Measurements from ENCODE around the gene MEIOB. TPM values are rescaled to one million over a fixed set of nuclear protein-coding genes. Genes with fewer than 3 reads are reported as not detected.
A peak's percentile ranks its signal among the peaks of the same experiment; 100 is the strongest.

The MEIOB gene
- total and polyA plus RNA-seq, 4 donors, result 0.21 to 0.28 TPM; not detected in 2

- peak; percentile 91 to 94 (median 92) for DNase-seq
- Histone ChIP-seq H3K9me3 (ENCODE audit: control insufficient read depth in 4 of 4, insufficient read depth in 3 of 4, low read length in 3 of 4) (no peaks in the 10 kb centered on the region), H3K4me1 (ENCODE audit: control insufficient read depth in 5 of 5, insufficient read depth in 5 of 5, low read length in 5 of 5) (peaks cover 0 to 13% (median 0%) of the 10 kb centered on the region in 5 donors), H3K27me3 (ENCODE audit: control insufficient read depth in 3 of 3, insufficient read depth in 3 of 3, low read length in 2 of 3) (no peaks in the 10 kb centered on the region), H3K4me3 (no peak overlapping the region), H3K36me3 (ENCODE audit: control insufficient read depth in 4 of 4, insufficient read depth in 4 of 4, low read length in 4 of 4) (peaks cover 2 to 43% (median 5%) of the 10 kb centered on the region in 4 donors), H3K9ac (ENCODE audit: insufficient read depth in 1 of 2, low read length in 2 of 2) (no peak overlapping the region), H3K27ac (ENCODE audit: low read depth in 1 of 2, low read length in 1 of 2) (no peak overlapping the region)
- TF ChIP-seq CTCF (IDR thresholded peaks at IDR 0.05; ENCODE audit: control extremely low read depth, extremely low read depth), result peak; percentile 30
- WGBS, 2 donors, result 25 to 30% methylated on average over 17 of the region's 17 CpGs
- ATAC-seq (ENCODE audit: insufficient read depth, low FRiP score), result peak; percentile 89
Measured at GRCh38 chr16:1812732-1813163, 59.2 kb downstream of the MEIOB start.

GRCh38 chr16:1810536-1810935 lies 61.4 kb downstream of the MEIOB start:
- Histone ChIP-seq H3K9me3 (ENCODE audit: control insufficient read depth in 4 of 4, insufficient read depth in 3 of 4, low read length in 3 of 4) (no peaks in the 10 kb centered on the region), H3K27me3 (ENCODE audit: control insufficient read depth in 3 of 3, insufficient read depth in 3 of 3, low read length in 2 of 3) (no peaks in the 10 kb centered on the region), H3K27ac (ENCODE audit: low read depth in 1 of 2, low read length in 1 of 2) (no peak overlapping the region), H3K4me1 (ENCODE audit: control insufficient read depth in 5 of 5, insufficient read depth in 5 of 5, low read length in 5 of 5) (peaks cover 0 to 13% (median 0%) of the 10 kb centered on the region in 5 donors), H3K4me3 (no peak overlapping the region), H3K36me3 (ENCODE audit: control insufficient read depth in 4 of 4, insufficient read depth in 4 of 4, low read length in 4 of 4) (peaks cover 3 to 33% (median 7%) of the 10 kb centered on the region in 4 donors), H3K9ac (ENCODE audit: insufficient read depth in 1 of 2, low read length in 2 of 2) (no peak overlapping the region)
- 94 to 96% methylated on average over 16 of the region's 16 CpGs for WGBS, 2 donors
- no peak for ATAC-seq (ENCODE audit: insufficient read depth, low FRiP score)
- no peak for TF ChIP-seq CTCF (IDR thresholded peaks at IDR 0.05; ENCODE audit: control extremely low read depth, extremely low read depth)
- DNase-seq, result no peak

- Histone ChIP-seq H3K9ac (ENCODE audit: insufficient read depth in 1 of 2, low read length in 2 of 2) (no peak overlapping the region), H3K9me3 (ENCODE audit: control insufficient read depth in 4 of 4, insufficient read depth in 3 of 4, low read length in 3 of 4) (no peaks in the 10 kb centered on the region), H3K4me1 (ENCODE audit: control insufficient read depth in 5 of 5, insufficient read depth in 5 of 5, low read length in 5 of 5) (peaks cover 0 to 13% (median 0%) of the 10 kb centered on the region in 5 donors), H3K27ac (ENCODE audit: low read depth in 1 of 2, low read length in 1 of 2) (no peak overlapping the region), H3K27me3 (ENCODE audit: control insufficient read depth in 3 of 3, insufficient read depth in 3 of 3, low read length in 2 of 3) (no peaks in the 10 kb centered on the region), H3K36me3 (ENCODE audit: control insufficient read depth in 4 of 4, insufficient read depth in 4 of 4, low read length in 4 of 4) (peaks cover 2 to 30% (median 6%) of the 10 kb centered on the region in 4 donors), H3K4me3 (no peak overlapping the region)
- WGBS, 2 donors, result 97% methylated on average over 13 to 16 of the region's 16 CpGs
- DNase-seq (no peak), ATAC-seq (ENCODE audit: insufficient read depth, low FRiP score) (no peak)
- no peak for TF ChIP-seq CTCF (IDR thresholded peaks at IDR 0.05; ENCODE audit: control extremely low read depth, extremely low read depth)
Measured at GRCh38 chr16:1810106-1810505, 61.9 kb downstream of the MEIOB start.

GRCh38 chr16:1809281-1809801 lies 62.6 kb downstream of the MEIOB start:
- no peak overlapping the region for H3K4me3 ChIP-seq
- H3K9ac ChIP-seq (ENCODE audit: insufficient read depth in 1 of 2, low read length in 2 of 2), result no peak overlapping the region
- no peaks in the 10 kb centered on the region for H3K27me3 ChIP-seq (ENCODE audit: control insufficient read depth in 3 of 3, insufficient read depth in 3 of 3, low read length in 2 of 3)
- no peak overlapping the region for H3K27ac ChIP-seq (ENCODE audit: low read depth in 1 of 2, low read length in 1 of 2)
- peaks cover 0 to 29% (median 6%) of the 10 kb centered on the region in 4 donors for H3K36me3 ChIP-seq (ENCODE audit: control insufficient read depth in 4 of 4, insufficient read depth in 4 of 4, low read length in 4 of 4)
- H3K4me1 ChIP-seq (ENCODE audit: control insufficient read depth in 5 of 5, insufficient read depth in 5 of 5, low read length in 5 of 5), result peaks cover 0 to 13% (median 0%) of the 10 kb centered on the region in 5 donors
- no peaks in the 10 kb centered on the region for H3K9me3 ChIP-seq (ENCODE audit: control insufficient read depth in 4 of 4, insufficient read depth in 3 of 4, low read length in 3 of 4)
- DNase-seq (no peak), ATAC-seq (ENCODE audit: insufficient read depth, low FRiP score) (no peak)
- TF ChIP-seq CTCF (IDR thresholded peaks at IDR 0.05; ENCODE audit: control extremely low read depth, extremely low read depth), result no peak
- 75 to 84% methylated on average over 27 to 28 of the region's 28 CpGs for WGBS, 2 donors

Measured in lung (tissue), 12 donors.